Nephron progenitor cell (in vitro differentiated cells): ENCODE results near the gene PHETA1.

Experiments used
- DNase-seq: peaks from one replicate; pipeline ENCODE4 v3.0.0; 2021
- H3K27ac Mint-ChIP-seq: 2 replicates; pipeline ENCODE4 v1.8.0; 2021; ENCODE audit warnings: mild to moderate bottlenecking, moderate library complexity, mixed read lengths
- H3K27me3 Mint-ChIP-seq: 2 replicates; pipeline ENCODE4 v1.8.0; 2021; ENCODE audit warnings: mild to moderate bottlenecking, low read depth, mixed read lengths; ENCODE audit not compliant: poor library complexity
- H3K36me3 Mint-ChIP-seq: 2 replicates; pipeline ENCODE4 v1.8.0; 2021; ENCODE audit warnings: low read depth, mixed read lengths
- H3K4me1 Mint-ChIP-seq: 2 replicates; pipeline ENCODE4 v1.8.0; 2021; ENCODE audit warnings: mixed read lengths
- H3K4me3 Mint-ChIP-seq: 2 replicates; pipeline ENCODE4 v1.8.0; 2021; ENCODE audit warnings: mild to moderate bottlenecking, moderate library complexity, mixed read lengths
- H3K9me3 Mint-ChIP-seq: 2 replicates; pipeline ENCODE4 v1.8.0; 2021; ENCODE audit warnings: mild to moderate bottlenecking, moderate library complexity, mixed read lengths
- TF ChIP-seq, protein P1 (sequence below): fragments of 200-600 bp; sonication (generic); IDR thresholded peaks from 2 replicates; pipeline ENCODE4 v1.5.0; 2021; ENCODE audit warnings: antibody characterized with exemption

Gene PHETA1

DNA sequence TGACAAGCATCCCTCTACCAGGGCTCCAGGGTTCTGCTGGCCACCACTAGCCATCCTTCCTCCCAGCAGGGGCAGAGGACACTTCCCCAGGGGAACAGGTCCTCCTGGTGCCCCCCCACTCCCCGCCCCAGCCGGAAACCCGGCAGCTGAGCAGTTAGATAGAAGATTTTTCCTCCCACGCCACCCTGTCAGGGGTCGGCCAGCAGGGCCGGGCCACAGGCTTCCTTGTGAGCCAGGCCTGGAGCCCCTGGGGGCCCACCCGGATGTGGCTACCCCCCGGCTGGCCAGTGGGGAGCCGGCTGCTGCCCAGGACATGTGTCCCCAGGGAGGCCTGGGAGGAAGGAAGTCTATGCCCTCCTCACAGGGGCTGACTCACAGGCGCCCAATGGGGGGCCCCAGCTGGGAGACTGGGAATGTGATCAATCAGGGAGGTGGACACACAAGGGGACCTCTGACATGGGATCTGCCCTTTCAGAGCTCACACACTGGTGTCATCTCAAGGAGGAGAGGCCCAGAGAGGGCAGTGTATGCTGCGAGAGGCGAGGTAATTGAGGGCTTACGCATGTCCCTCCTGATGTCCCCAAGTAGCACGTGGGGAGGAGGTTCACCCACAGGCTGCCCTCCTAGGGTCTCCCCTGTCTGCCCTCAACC is 41.0 kb upstream of the PHETA1 start:
- no peaks in the 10 kb centered on the region for H3K9me3 Mint-ChIP-seq
- no peaks in the 10 kb centered on the region for H3K36me3 Mint-ChIP-seq
- TF ChIP-seq, protein P1, sequence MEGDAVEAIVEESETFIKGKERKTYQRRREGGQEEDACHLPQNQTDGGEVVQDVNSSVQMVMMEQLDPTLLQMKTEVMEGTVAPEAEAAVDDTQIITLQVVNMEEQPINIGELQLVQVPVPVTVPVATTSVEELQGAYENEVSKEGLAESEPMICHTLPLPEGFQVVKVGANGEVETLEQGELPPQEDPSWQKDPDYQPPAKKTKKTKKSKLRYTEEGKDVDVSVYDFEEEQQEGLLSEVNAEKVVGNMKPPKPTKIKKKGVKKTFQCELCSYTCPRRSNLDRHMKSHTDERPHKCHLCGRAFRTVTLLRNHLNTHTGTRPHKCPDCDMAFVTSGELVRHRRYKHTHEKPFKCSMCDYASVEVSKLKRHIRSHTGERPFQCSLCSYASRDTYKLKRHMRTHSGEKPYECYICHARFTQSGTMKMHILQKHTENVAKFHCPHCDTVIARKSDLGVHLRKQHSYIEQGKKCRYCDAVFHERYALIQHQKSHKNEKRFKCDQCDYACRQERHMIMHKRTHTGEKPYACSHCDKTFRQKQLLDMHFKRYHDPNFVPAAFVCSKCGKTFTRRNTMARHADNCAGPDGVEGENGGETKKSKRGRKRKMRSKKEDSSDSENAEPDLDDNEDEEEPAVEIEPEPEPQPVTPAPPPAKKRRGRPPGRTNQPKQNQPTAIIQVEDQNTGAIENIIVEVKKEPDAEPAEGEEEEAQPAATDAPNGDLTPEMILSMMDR, result no peak
- peak; percentile 70 for DNase-seq
- H3K27ac Mint-ChIP-seq, result peak overlapping the region; percentile 95
- no peaks in the 10 kb centered on the region for H3K27me3 Mint-ChIP-seq
- H3K4me1 Mint-ChIP-seq, result peaks cover 63% of the 10 kb centered on the region
- H3K4me3 Mint-ChIP-seq, result peak overlapping the region; percentile 62

DNA sequence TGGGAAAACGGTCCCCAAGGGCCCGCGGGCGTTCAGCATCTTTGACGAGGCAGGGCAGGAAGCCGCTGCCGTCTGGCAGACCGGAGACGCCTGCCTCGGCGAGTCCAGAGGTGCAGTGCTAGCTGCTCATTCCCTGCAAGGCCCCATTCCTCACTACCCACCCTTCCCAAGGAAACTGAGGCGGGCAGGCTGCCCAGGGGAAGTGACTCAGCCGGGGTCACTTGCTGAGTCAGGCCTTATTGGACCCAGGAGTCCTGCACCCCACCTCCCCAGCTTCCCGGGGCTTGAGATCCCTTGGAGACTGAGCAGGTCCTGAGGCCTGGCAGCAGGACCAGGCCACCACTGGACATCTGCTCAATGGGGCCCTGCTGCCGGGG is 40.5 kb upstream of the PHETA1 start:
- Mint-ChIP-seq H3K27ac (no peak overlapping the region), H3K4me3 (no peak overlapping the region), H3K4me1 (peaks cover 68% of the 10 kb centered on the region), H3K9me3 (no peaks in the 10 kb centered on the region), H3K36me3 (no peaks in the 10 kb centered on the region), H3K27me3 (peaks cover 4% of the 10 kb centered on the region)
- TF ChIP-seq, protein P1, result no peak
- DNase-seq, result no peak

DNA sequence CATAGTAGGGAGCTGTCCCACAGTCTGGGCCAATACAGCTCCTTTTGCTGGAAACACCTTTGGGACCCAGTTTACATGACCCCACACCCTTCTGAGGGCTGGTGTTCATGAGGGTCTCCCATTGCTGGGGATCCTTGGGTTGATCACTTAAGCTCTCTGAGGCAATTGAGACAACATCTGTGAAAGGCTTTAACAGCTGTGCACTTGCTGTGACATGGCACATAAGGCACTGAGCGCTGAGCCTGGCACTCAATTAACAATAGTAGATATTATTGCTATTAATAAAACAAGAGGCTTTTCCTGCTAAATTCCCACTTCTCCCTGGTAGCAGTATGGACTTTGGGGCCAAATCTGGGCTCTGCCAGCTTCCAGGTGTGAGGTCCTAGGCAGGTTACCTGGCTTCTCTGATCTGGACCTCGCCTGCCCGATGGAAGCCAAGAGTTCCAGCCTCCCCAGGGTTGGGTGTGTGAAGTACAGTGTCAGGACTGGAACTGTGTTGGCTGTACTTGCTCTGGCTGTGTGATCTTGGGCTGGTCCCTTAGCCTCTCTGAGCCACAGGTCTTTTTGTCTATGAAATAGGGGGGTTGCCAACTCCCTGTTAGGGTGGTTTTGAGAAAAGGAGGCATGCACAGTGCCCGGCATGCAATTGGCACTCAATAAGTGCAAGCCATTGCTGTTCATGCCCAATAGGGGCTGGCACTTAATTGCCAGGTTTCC is 39.9 kb upstream of the PHETA1 start:
- TF ChIP-seq, protein P1, result no peak
- Mint-ChIP-seq H3K4me1 (peaks cover 70% of the 10 kb centered on the region), H3K27ac (no peak overlapping the region), H3K36me3 (no peaks in the 10 kb centered on the region), H3K9me3 (no peaks in the 10 kb centered on the region), H3K4me3 (no peak overlapping the region), H3K27me3 (peaks cover 7% of the 10 kb centered on the region)
- no peak for DNase-seq

DNA sequence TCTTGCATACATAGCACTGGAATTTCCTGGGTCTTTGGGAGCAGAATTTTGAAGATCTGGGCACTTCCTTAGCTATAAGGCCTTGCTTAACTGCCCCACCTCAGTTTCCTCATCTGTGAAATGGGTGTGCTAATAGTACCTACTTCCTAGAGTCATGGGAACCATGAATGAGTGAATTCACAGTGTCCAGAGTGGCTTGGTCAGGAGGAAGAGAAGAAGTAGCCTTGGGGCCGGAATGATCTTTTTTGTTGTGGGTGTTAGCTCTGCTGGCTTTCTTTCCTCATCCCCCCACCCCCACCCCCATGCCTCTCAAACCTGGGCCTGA is 39.2 kb upstream of the PHETA1 start:
- Mint-ChIP-seq H3K27me3 (peaks cover 8% of the 10 kb centered on the region), H3K27ac (no peak overlapping the region), H3K36me3 (no peaks in the 10 kb centered on the region), H3K9me3 (no peaks in the 10 kb centered on the region), H3K4me1 (peaks cover 65% of the 10 kb centered on the region), H3K4me3 (peak overlapping the region; percentile 86)
- no peak for DNase-seq
- TF ChIP-seq, protein P1, result no peak

DNA sequence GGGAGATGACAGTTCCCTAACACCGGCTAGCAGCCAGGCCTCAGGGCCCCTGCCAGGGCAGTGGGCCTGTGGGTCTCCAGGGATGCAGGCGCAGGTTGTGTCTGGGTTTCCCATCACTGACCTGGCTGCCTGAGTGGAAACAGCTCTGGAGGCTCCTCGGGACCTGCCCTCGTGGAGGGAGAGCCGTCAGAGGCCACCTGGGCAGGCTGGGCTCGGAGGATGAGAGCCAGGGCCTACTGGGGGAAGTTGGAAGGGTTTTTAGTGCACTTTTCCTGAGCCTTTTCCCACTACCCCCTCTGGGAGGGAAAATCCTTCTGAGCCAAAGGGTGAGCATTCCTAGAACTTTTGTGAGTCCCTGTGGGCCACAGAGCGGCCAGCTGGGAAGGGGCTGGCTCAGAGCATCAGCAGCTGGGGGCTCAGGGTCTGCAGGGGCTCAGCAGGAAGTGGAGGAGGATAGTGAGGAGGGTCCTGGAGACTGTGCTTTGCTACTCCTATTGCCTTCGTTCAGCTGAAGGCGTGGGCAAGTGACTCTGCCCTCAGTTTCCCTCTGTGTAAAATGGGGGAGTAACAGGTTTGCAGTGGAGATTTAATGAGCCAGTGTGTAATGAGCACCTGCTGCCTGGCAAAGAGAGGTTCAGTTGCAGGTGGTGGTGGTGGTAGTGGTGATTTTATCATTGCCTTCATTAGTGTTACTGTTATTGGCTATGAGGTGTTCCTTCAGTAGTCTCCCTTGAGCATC is 38.7 kb upstream of the PHETA1 start:
- peak overlapping the region; percentile 86 for H3K4me3 Mint-ChIP-seq
- no peaks in the 10 kb centered on the region for H3K36me3 Mint-ChIP-seq
- H3K4me1 Mint-ChIP-seq, result peaks cover 63% of the 10 kb centered on the region
- H3K27ac Mint-ChIP-seq, result no peak overlapping the region
- H3K27me3 Mint-ChIP-seq, result peaks cover 8% of the 10 kb centered on the region
- peak; percentile 41 for DNase-seq
- H3K9me3 Mint-ChIP-seq, result no peaks in the 10 kb centered on the region
- TF ChIP-seq, protein P1, result no peak
